Cardiac muscle cell (in vitro differentiated cells and primary cell): Measurements from ENCODE around the gene ECHDC1. TPM values are rescaled to one million over a fixed set of nuclear protein-coding genes. Genes with fewer than 3 reads are reported as not detected.
"Not testable (repeated sequence)": the region's sequence is repeated elsewhere in the genome, so short reads cannot be mapped to it uniquely, and the experiment has no call there.

Experiments used
- DNase-seq, 2 donors: peaks; one replicate each; pipeline versions ENCODE4 v3.0.0 to v3.0.0-alpha.2; 2010 to 2017; ENCODE audit warnings: low read depth in 1 of 2, low spot score in 1 of 2
- H3K27ac ChIP-seq: fragments of 200-600 bp; sonication (generic); 2 replicates; pipeline ENCODE4 v1.5.1; 2016
- H3K27me3 ChIP-seq: fragments of 200-600 bp; sonication (generic); 2 replicates; pipeline ENCODE4 v1.6.0; 2016; ENCODE audit warnings: control low read depth
- H3K36me3 ChIP-seq: fragments of 200-600 bp; sonication (generic); 2 replicates; pipeline ENCODE4 v1.5.1; 2016; ENCODE audit warnings: control low read depth
- H3K4me1 ChIP-seq: fragments of 200-600 bp; sonication (generic); 2 replicates; pipeline ENCODE4 v1.8.1; 2017; ENCODE audit warnings: low read depth, mild to moderate bottlenecking, mixed run types
- H3K4me3 ChIP-seq: fragments of 200-600 bp; sonication (generic); 2 replicates; pipeline ENCODE4 v1.5.1; 2016; ENCODE audit warnings: mild to moderate bottlenecking
- H3K9me3 ChIP-seq: fragments of 200-600 bp; sonication (generic); 2 replicates; pipeline ENCODE4 v1.5.1; 2017; ENCODE audit warnings: low read depth, mild to moderate bottlenecking, control low read depth
- polyA plus RNA-seq: library from polyadenylated mRNA; unstranded; fragments of >200 nt; fragmentation: Nextera tagmentation; extraction: Ambion mirVana; gene quantifications from 2 replicates; pipeline ENCODE4 v1.2.1, GENCODE V29; 2016
- total RNA-seq: library from RNA; depleted of rRNA; stranded (reverse); fragments of >200 nt; gene quantifications from 2 replicates; pipeline ENCODE4 v1.2.3, GENCODE V29; 2016
- TF ChIP-seq, protein P1 (sequence below): IDR thresholded peaks from 2 replicates; pipeline ENCODE4 v1.5.1; 2012; ENCODE audit warnings: low read depth, mild to moderate bottlenecking, low read length

ECHDC1 gene
- total and polyA plus RNA-seq, 2 experiments from 2014 or later = 36.1 to 68.4 TPM

DNA sequence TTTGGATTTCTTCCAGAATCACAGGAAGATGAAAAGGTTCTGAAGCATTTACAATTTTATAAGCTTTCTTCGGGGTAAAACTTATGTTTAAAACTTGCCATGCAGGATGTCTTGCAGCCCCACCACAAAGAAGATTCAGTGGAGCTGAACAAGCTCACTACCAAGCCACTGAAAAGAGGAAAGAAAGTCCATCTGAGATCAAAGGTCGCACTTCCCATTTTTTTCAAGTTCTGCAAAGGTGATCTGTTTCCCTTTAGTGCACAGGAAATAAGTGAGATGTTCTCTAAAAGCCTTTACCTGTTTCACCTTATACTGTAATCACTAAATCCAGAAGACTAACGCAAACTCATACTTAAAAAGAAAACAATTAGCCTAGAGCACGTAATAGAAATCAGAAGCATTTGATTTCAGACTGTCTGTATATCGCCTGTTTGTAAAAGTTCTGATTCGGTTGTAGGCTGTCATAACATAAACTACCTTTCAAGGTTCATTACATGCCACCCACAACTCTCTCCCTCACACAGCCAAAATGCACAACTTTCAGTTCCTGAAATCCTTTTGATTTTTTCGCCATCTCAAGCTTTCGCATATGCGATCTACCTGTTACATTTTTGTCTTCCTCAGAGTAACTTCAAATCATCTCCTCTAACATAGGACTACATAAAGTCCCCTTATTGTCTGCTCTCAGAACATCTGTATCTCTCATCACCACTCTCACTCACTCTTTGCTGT lies 1.8 kb downstream of the ECHDC1 start:
- H3K27ac ChIP-seq = peak overlapping the region; percentile 94
- no peaks in the 10 kb centered on the region for H3K9me3 ChIP-seq
- peaks cover 23% of the 10 kb centered on the region for H3K4me1 ChIP-seq
- H3K27me3 ChIP-seq = no peaks in the 10 kb centered on the region
- no peaks in the 10 kb centered on the region for H3K36me3 ChIP-seq
- TF ChIP-seq, protein P1, sequence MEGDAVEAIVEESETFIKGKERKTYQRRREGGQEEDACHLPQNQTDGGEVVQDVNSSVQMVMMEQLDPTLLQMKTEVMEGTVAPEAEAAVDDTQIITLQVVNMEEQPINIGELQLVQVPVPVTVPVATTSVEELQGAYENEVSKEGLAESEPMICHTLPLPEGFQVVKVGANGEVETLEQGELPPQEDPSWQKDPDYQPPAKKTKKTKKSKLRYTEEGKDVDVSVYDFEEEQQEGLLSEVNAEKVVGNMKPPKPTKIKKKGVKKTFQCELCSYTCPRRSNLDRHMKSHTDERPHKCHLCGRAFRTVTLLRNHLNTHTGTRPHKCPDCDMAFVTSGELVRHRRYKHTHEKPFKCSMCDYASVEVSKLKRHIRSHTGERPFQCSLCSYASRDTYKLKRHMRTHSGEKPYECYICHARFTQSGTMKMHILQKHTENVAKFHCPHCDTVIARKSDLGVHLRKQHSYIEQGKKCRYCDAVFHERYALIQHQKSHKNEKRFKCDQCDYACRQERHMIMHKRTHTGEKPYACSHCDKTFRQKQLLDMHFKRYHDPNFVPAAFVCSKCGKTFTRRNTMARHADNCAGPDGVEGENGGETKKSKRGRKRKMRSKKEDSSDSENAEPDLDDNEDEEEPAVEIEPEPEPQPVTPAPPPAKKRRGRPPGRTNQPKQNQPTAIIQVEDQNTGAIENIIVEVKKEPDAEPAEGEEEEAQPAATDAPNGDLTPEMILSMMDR = no peak
- no peak for DNase-seq
- peak overlapping the region; percentile 83 for H3K4me3 ChIP-seq

DNA sequence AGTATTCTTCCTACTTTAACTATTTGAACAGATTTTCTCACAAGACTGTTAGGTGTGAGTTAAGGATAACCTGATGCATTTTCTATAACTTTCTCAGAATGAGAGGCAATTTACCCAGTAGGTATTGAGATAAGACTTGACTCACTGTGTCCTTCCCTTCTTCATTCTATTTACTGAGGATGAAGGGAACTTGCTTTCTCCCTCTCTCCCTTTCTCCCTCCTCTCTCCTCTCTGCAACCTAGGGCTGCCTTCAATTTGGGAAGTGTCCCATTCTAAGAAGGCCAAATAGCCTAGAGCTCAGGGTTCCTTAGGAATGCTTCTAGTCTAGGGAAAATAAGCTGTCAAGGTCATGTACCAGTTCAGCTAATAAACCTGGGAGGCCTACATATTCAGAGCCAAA lies 3.2 kb downstream of the ECHDC1 start:
- Histone ChIP-seq H3K27ac (no peak overlapping the region), H3K27me3 (no peaks in the 10 kb centered on the region), H3K4me1 (peaks cover 23% of the 10 kb centered on the region), H3K36me3 (no peaks in the 10 kb centered on the region), H3K9me3 (no peaks in the 10 kb centered on the region), H3K4me3 (no peak overlapping the region)
- no peak for DNase-seq
- TF ChIP-seq, protein P1 = no peak

DNA sequence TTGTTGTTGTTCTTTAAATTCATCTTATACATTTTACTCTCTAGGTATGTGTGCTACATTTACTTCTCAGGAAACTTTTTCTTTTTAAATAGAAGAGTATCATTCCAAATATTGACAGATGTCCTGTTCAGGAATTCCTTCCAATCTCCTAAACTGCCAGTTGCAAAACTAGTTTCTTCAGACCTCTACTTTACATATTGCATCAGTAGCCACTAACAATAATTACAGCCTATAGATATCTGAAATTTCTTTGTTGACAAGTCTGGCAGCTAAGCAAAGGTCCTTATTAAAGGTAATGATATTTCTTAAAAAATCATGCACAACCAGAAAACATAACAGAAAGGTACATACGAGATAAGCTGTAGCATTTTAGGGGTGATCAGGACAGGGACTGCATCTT lies 4.5 kb downstream of the ECHDC1 start:
- no peaks in the 10 kb centered on the region for H3K36me3 ChIP-seq
- no peak overlapping the region for H3K27ac ChIP-seq
- DNase-seq = no peak
- H3K27me3 ChIP-seq = no peaks in the 10 kb centered on the region
- TF ChIP-seq, protein P1 = no peak
- peaks cover 23% of the 10 kb centered on the region for H3K4me1 ChIP-seq
- H3K4me3 ChIP-seq = no peak overlapping the region
- H3K9me3 ChIP-seq = no peaks in the 10 kb centered on the region

DNA sequence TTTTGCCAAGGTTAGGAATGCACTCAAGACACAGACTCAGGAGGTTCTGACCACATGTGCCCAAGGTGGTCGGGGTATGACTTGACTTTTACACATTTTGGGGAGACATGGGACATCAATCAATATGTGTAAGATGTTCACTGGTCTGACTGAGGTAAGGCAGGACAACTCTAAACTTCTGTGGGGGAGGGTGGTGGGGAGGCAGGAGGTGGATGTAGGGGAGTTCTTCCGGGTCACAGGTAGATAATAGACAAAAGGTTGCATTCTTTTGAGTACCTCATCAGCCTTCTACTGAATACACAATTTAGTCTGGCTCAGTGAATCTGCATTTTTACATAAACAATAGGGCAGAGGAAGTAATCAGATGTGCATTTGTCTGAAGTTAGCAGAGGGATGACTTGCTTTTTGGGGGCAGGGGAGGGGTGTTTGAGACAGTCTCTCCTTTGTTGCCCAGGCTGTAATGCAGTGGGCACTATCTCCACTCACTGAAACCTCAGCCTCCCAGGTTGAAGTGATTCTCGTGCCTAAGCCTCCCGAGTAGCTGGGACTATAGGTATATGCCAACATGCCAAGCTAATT lies 10.9 kb downstream of the ECHDC1 start:
- TF ChIP-seq, protein P1 = no peak
- Histone ChIP-seq H3K4me1 (peaks cover 7% of the 10 kb centered on the region), H3K36me3 (peaks cover 11% of the 10 kb centered on the region), H3K4me3 (no peak overlapping the region), H3K27ac (no peak overlapping the region), H3K9me3 (no peaks in the 10 kb centered on the region), H3K27me3 (no peaks in the 10 kb centered on the region)
- no peak for DNase-seq

DNA sequence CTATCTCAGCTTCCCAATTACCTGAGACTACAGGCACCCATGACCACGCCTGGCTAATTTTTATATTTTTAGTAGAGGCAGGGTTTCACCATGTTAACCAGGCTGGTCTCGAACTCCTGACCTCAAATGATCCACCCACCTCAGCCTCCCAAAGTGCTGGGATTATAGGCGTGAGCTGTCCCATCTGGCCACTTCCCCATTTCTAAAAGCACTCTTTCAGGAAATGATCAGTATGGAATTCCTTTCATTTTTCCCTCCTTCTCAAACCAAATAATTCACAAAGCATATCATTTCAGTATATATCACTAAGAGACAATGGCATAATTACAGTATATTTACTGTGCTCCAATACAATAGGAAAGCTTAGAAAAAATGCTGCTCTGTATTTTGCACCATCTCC lies 12.2 kb downstream of the ECHDC1 start:
- H3K36me3 ChIP-seq = peaks cover 18% of the 10 kb centered on the region
- DNase-seq, H3K4me3 ChIP-seq, H3K4me1 ChIP-seq, H3K27me3 ChIP-seq, H3K27ac ChIP-seq, H3K9me3 ChIP-seq: not testable (repeated sequence)

DNA sequence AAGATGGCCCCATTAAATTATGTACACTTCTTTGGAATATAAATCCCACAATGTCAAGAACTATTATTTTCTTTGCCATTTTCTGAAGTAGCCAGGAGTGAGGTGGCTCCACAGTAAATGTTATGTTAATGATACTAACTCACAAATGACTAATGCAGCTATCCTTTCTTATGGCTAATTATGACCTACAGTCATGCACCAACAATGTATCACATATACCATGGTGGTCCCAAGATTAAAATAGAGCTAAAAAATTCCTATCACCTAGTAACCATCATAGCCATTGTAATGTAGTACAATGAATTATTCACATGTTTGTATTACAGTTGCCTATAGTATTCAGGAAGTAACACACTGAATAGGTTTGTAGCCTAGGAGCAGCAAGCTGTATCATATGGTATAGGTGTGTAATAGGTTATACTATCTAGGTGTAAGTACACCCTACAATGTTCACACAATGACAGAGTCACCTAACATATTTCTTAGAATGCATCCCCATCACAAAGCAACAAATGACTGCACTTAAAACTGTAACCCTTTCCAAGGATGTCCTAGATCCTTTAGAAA lies 15.3 kb downstream of the ECHDC1 start:
- no peak for DNase-seq
- Histone ChIP-seq H3K4me1 (peaks cover 5% of the 10 kb centered on the region), H3K9me3 (no peaks in the 10 kb centered on the region), H3K27me3 (no peaks in the 10 kb centered on the region), H3K36me3 (peaks cover 25% of the 10 kb centered on the region), H3K27ac (no peak overlapping the region), H3K4me3 (no peak overlapping the region)
- TF ChIP-seq, protein P1 = no peak
